GM20431 (cell line): ENCODE data around the gene REX1BD.

Experiments used
- in situ Hi-C: fragments of 300-500 bp; cut with MseI, MboI; formaldehyde crosslinking; loops from one replicate; pipeline ENCODE4 v1.15.0; 2020; ENCODE audit warnings: low sequenced_read_pairs; ENCODE audit not compliant: unreplicated experiment

REX1BD gene

GRCh38 chr19:18612051-18612771 lies 23.6 kb downstream of the REX1BD start:
- in situ Hi-C loops, result no loop called here

GRCh38 chr19:18612772-18613588 lies 24.4 kb downstream of the REX1BD start, which contains the start of gene TMEM59L:
Gene TMEM59L (plus strand): TSS chr19:18612870. CDS start chr19:18612959, 89 bp downstream.
- in situ Hi-C loops, result no loop called here

GRCh38 chr19:18613589-18614234 lies 25.1 kb downstream of the REX1BD start:
- in situ Hi-C loops, result no loop called here

GRCh38 chr19:18616023-18616422 lies 27.4 kb downstream of the REX1BD start:
- in situ Hi-C loops, result no loop called here

GRCh38 chr19:18617562-18617961 lies 29.0 kb downstream of the REX1BD start:
- in situ Hi-C loops, result no loop called here

- in situ Hi-C loops, result no loop called here
Observed at GRCh38 chr19:18618236-18618635, 29.6 kb downstream of the REX1BD start.

GRCh38 chr19:18620311-18620710 lies 31.7 kb downstream of the REX1BD start:
- in situ Hi-C loops, result no loop called here

GRCh38 chr19:18620902-18621301 lies 32.3 kb downstream of the REX1BD start:
- in situ Hi-C loops, result no loop called here

GRCh38 chr19:18626906-18627305 lies 38.3 kb downstream of the REX1BD start:
- in situ Hi-C loops, result no loop called here

GRCh38 chr19:18629166-18630088 lies 40.8 kb downstream of the REX1BD start:
- in situ Hi-C loops, result no loop called here

GRCh38 chr19:18633321-18633720 lies 44.7 kb downstream of the REX1BD start:
- in situ Hi-C loops, result no loop called here

- in situ Hi-C loops, result no loop called here
Observed at GRCh38 chr19:18634612-18635297, 46.2 kb downstream of the REX1BD start.

GRCh38 chr19:18635831-18636182 lies 47.2 kb downstream of the REX1BD start:
- in situ Hi-C loops, result no loop called here

- in situ Hi-C loops, result no loop called here
Observed at GRCh38 chr19:18636183-18636968, 47.8 kb downstream of the REX1BD start.

- in situ Hi-C loops, result no loop called here
Observed at GRCh38 chr19:18636969-18637629, 48.5 kb downstream of the REX1BD start, which contains the start of gene KLHL26. Gene KLHL26 (plus strand): TSS chr19:18637028. CDS start chr19:18637055, 27 bp downstream.

- in situ Hi-C loops, result no loop called here
Observed at GRCh38 chr19:18637673-18638630, 49.4 kb downstream of the REX1BD start.

GRCh38 chr19:18639706-18640243 lies 51.2 kb downstream of the REX1BD start:
- in situ Hi-C loops, result no loop called here
